ENCODE measurements around the gene ANAPC4.

The ANAPC4 gene

GRCh38 chr4:25345744-25346143, 31.3 kb upstream of the ANAPC4 start:
- no peaks in the 10 kb centered on the region for H3K36me3 ChIP-seq
- TF ChIP-seq CTCF (IDR thresholded peaks at IDR 0.05), result no peak
- no peak overlapping the region for H3K27ac ChIP-seq
- H3K4me1 ChIP-seq (ENCODE audit: control insufficient read depth in 1 of 2, insufficient read depth in 1 of 2, low read depth in 1 of 2, low read length in 1 of 2), result no peaks in the 10 kb centered on the region
- H3K27me3 ChIP-seq, result no peaks in the 10 kb centered on the region
- H3K4me3 ChIP-seq (ENCODE audit: low read depth in 1 of 2, low read length in 1 of 2), result no peak overlapping the region
- no peaks in the 10 kb centered on the region for H3K9me3 ChIP-seq

- H3K27ac ChIP-seq, result no peak overlapping the region
- H3K9me3 ChIP-seq, result no peaks in the 10 kb centered on the region
- no peak overlapping the region for H3K4me3 ChIP-seq (ENCODE audit: low read depth in 1 of 2, low read length in 1 of 2)
- H3K36me3 ChIP-seq, result no peaks in the 10 kb centered on the region
- no peak for TF ChIP-seq CTCF (IDR thresholded peaks at IDR 0.05)
- no peaks in the 10 kb centered on the region for H3K4me1 ChIP-seq (ENCODE audit: control insufficient read depth in 1 of 2, insufficient read depth in 1 of 2, low read depth in 1 of 2, low read length in 1 of 2)
- H3K27me3 ChIP-seq, result no peaks in the 10 kb centered on the region
Observed at GRCh38 chr4:25346913-25347312, 30.1 kb upstream of the ANAPC4 start.

DNA sequence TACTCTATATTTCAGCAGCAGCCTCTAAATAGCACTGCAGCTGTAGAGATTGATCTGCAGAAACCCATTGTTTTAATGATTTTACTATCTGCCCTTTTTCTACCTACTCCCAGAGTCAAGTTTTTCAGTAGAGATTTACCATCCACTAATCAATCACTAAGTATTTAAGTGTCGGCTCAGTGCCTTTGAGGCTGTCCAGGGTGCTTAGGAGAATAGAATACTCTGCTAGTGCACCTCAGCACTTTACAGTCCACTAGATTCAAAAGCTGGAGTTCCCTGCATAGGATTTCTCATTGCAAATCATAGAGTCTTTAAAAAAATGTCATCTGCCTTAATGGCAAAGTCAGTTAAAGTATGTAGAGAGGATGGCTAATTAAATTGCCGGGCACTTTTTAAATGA, 29.6 kb upstream of the ANAPC4 start:
- Histone ChIP-seq H3K27ac (no peak overlapping the region), H3K9me3 (no peaks in the 10 kb centered on the region), H3K4me1 (ENCODE audit: control insufficient read depth in 1 of 2, insufficient read depth in 1 of 2, low read depth in 1 of 2, low read length in 1 of 2) (no peaks in the 10 kb centered on the region), H3K36me3 (no peaks in the 10 kb centered on the region), H3K27me3 (no peaks in the 10 kb centered on the region), H3K4me3 (ENCODE audit: low read depth in 1 of 2, low read length in 1 of 2) (no peak overlapping the region)
- no peak for TF ChIP-seq CTCF (IDR thresholded peaks at IDR 0.05)

- no peaks in the 10 kb centered on the region for H3K4me1 ChIP-seq (ENCODE audit: control insufficient read depth in 1 of 2, insufficient read depth in 1 of 2, low read depth in 1 of 2, low read length in 1 of 2)
- no peak for TF ChIP-seq CTCF (IDR thresholded peaks at IDR 0.05)
- H3K27ac ChIP-seq, result no peak overlapping the region
- H3K4me3 ChIP-seq (ENCODE audit: low read depth in 1 of 2, low read length in 1 of 2), result no peak overlapping the region
- H3K9me3 ChIP-seq, result no peaks in the 10 kb centered on the region
- H3K36me3 ChIP-seq, result no peaks in the 10 kb centered on the region
- no peaks in the 10 kb centered on the region for H3K27me3 ChIP-seq
Observed at GRCh38 chr4:25347971-25348370, 29.1 kb upstream of the ANAPC4 start.

DNA sequence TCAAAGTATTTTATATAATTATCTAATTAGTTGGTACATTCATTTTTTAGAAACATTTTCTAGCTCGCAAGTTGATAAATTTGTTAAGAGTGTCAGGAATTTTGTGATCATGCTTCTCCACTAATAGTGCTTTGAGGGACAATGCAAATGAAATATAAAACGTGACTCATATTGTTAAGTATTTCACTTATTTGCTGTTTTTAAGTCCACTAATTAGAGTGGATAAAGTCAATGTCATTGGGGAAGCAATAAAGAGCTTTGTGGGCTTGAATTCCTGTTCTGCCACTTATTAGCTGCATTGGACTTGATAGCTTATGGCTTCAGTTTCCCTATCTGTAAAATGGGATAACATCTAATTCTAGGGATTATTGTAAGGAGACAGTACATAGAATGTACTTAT, 26.5 kb upstream of the ANAPC4 start:
- Histone ChIP-seq H3K9me3 (no peaks in the 10 kb centered on the region), H3K36me3 (no peaks in the 10 kb centered on the region), H3K4me1 (ENCODE audit: control insufficient read depth in 1 of 2, insufficient read depth in 1 of 2, low read depth in 1 of 2, low read length in 1 of 2) (no peaks in the 10 kb centered on the region), H3K27ac (no peak overlapping the region), H3K4me3 (ENCODE audit: low read depth in 1 of 2, low read length in 1 of 2) (no peak overlapping the region), H3K27me3 (no peaks in the 10 kb centered on the region)
- no peak for TF ChIP-seq CTCF (IDR thresholded peaks at IDR 0.05)

GRCh38 chr4:25351777-25352416, 25.2 kb upstream of the ANAPC4 start:
- Histone ChIP-seq H3K27ac (no peak overlapping the region), H3K36me3 (no peaks in the 10 kb centered on the region), H3K27me3 (no peaks in the 10 kb centered on the region), H3K4me1 (ENCODE audit: control insufficient read depth in 1 of 2, insufficient read depth in 1 of 2, low read depth in 1 of 2, low read length in 1 of 2) (no peaks in the 10 kb centered on the region), H3K4me3 (ENCODE audit: low read depth in 1 of 2, low read length in 1 of 2) (no peak overlapping the region), H3K9me3 (no peaks in the 10 kb centered on the region)
- no peak for TF ChIP-seq CTCF (IDR thresholded peaks at IDR 0.05)
